Activated CD4-positive, alpha-beta memory T cell treated with anti-CD3 and anti-CD28 coated beads for 36 hours (primary cell): ENCODE data around the gene TMEM208. TPM values are rescaled to one million over a fixed set of nuclear protein-coding genes. Genes with fewer than 3 reads are reported as not detected.
A peak's percentile ranks its signal among the peaks of the same experiment; 100 is the strongest.

Experiments
- CTCF ChIA-PET: fragments of 350-600 bp; sonication (Branson Sonifier 250); formaldehyde crosslinking; loops from one replicate; lab custom pipeline; 2021; ENCODE audit warnings: antibody characterized with exemption, inconsistent platforms; lab: Charles Lee
- POLR2A ChIA-PET: fragments of 350-600 bp; sonication (Branson Sonifier 250); formaldehyde crosslinking; loops from one replicate; lab custom pipeline; 2021; ENCODE audit warnings: antibody characterized with exemption; lab: Charles Lee
- DNase-seq: peaks from one replicate; pipeline ENCODE4 v3.0.0-alpha.2; 2020
- H3K27ac Mint-ChIP-seq: one replicate; pipeline ENCODE4 v1.8.0; 2021; ENCODE audit warnings: mixed read lengths
- H3K27me3 Mint-ChIP-seq: one replicate; pipeline ENCODE4 v1.8.0; 2021; ENCODE audit warnings: mixed read lengths
- H3K36me3 Mint-ChIP-seq: one replicate; pipeline ENCODE4 v1.8.0; 2021; ENCODE audit warnings: mixed read lengths
- H3K4me1 Mint-ChIP-seq: one replicate; pipeline ENCODE4 v1.8.0; 2021; ENCODE audit warnings: low read depth, mixed read lengths
- H3K4me3 Mint-ChIP-seq: one replicate; pipeline ENCODE4 v1.8.0; 2021; ENCODE audit warnings: mild to moderate bottlenecking, mixed read lengths
- H3K9me3 Mint-ChIP-seq: one replicate; pipeline ENCODE4 v1.8.0; 2021; ENCODE audit warnings: mixed read lengths
- intact Hi-C: fragments of 100-400 bp; cut with micrococcal nuclease; formaldehyde crosslinking; loops from one replicate; pipeline ENCODE4 v1.15.1; 2023
- total RNA-seq, 2 experiments: library from RNA; stranded (reverse); gene quantifications; one replicate each; pipeline ENCODE4 v1.2.3, GENCODE V29; 2021

TMEM208 gene
- total RNA-seq, 2 experiments from 2014 or later, result 36.7 to 39.3 TPM

DNA sequence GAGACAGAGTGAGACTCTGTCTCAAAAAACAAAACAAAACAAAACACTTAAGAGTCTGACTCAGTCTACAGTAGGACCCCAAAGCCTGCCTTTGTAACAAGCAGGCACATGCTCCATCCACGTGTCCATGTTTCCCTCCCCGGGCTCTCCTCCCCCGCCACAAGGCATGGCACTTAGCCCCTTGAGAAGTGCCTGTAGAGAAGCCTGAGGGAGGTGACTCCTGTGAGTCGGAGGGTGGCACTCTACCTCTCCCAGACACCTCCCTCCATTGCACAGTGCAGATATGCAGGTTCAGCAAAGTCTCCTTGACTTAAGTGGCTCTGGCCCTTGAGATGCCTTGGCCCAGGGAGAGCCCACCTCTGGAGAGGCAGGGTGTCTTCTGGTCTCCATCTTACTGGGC is 13.6 kb downstream of the TMEM208 start:
- Mint-ChIP-seq H3K27me3 (no peaks in the 10 kb centered on the region), H3K4me3 (no peak overlapping the region), H3K4me1 (peaks cover 50% of the 10 kb centered on the region), H3K27ac (no peak overlapping the region), H3K36me3 (peaks cover 29% of the 10 kb centered on the region), H3K9me3 (no peaks in the 10 kb centered on the region)
- DNase-seq, result no peak
- intact Hi-C loops, result loop anchor here (10.0 kb wide), 1 partner anchor 424 kb away; the partner anchor contains the start of genes ACD, C16orf86, ENKD1 and PARD6A
- ChIA-PET POLR2A (no interaction called here), CTCF (interaction anchor here (1.3 kb wide), 1 partner anchor 13 kb away, joined by 3 read pairs; the partner anchor contains the start of gene TMEM208)

DNA sequence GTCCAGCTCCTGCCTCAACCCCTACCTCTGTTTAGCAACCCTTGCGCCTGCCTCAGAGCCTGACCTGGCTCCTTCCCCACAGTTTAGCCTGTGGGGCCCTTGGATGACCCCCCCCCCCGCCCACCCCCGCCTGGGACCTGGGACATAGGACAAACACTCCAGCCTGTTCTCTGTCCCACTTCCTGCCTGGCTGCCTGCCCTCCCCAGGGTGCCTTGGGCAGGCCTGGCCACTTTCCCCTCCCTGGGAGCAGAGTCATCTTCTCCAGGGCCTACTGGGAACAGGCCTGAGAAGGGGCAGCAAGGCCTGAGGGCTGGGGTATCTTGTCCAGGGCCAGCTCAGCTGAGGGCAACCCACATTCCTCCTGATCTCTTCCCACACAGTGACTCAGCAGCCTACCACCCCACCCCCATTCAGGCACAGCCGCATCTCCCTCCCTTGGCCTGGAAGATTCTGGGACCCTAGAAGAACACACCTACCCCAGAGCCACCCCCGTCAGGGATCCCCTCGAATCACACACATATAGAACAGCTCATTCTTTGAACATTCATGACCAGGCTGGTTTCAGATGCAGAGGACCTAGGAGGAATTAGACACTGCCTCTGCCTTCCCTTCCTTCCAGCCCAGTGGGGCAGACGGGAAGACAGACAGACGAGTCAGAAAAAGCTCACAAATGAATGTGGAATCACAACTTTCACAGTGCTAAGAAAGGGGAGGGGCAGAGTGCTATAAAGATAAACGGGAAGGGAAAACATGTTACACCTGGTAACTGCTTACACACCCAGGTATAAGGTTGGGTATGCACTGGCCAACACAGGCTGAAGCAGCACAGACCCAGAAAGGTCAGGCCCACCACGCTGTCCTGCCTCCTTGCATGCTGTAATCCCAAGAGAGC is 14.3 kb downstream of the TMEM208 start:
- DNase-seq, result no peak
- CTCF ChIA-PET, result interaction anchor here (1.3 kb wide), 1 partner anchor 14 kb away, joined by 3 read pairs; the partner anchor contains the start of gene TMEM208
- no peaks in the 10 kb centered on the region for H3K27me3 Mint-ChIP-seq
- H3K27ac Mint-ChIP-seq, result peak overlapping the region; percentile 67
- intact Hi-C loops, result loop anchor here (10.0 kb wide), 1 partner anchor 424 kb away; the partner anchor contains the start of genes ACD, C16orf86, ENKD1 and PARD6A
- H3K9me3 Mint-ChIP-seq, result no peaks in the 10 kb centered on the region
- peaks cover 22% of the 10 kb centered on the region for H3K36me3 Mint-ChIP-seq
- H3K4me3 Mint-ChIP-seq, result no peak overlapping the region
- peaks cover 48% of the 10 kb centered on the region for H3K4me1 Mint-ChIP-seq
- POLR2A ChIA-PET, result no interaction called here

DNA sequence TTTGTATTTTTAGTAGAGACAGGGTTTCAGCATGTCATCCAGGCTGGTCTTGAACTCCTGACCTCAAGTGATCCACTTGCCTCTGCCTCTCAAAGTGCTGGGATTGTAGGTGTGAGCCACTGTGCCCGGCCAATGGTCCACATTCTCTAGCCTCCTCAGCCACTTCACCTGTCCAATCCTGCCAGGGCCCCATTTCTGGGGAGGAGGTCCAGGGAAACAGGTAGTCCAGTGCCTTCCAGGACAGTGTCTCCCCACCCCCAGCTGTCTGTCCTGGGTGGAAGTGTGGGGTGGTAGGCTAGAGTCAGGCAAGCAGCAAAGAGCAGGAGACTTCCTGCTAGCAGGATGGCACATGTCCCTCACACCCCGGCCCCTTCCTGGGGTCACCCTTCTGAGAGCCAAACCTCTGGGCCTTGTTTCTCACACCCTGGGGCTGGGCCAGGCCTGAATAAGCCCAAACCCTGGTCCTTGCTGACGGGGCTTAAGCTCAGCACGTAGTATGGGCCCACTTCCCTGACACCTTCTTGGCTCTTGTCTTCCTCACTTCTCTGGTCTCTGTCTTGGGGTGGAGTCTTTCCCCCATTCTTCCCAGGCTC is 15.3 kb downstream of the TMEM208 start:
- H3K4me3 Mint-ChIP-seq, result no peak overlapping the region
- peaks cover 15% of the 10 kb centered on the region for H3K36me3 Mint-ChIP-seq
- intact Hi-C loops, result loop anchor here (10.0 kb wide), 1 partner anchor 423 kb away; the partner anchor contains the start of genes ACD, C16orf86, ENKD1 and PARD6A
- no peaks in the 10 kb centered on the region for H3K9me3 Mint-ChIP-seq
- peak overlapping the region; percentile 21 for H3K27ac Mint-ChIP-seq
- DNase-seq, result no peak
- no peaks in the 10 kb centered on the region for H3K27me3 Mint-ChIP-seq
- ChIA-PET POLR2A (no interaction called here), CTCF (interaction anchor here (1.1 to 2.3 kb wide), 3 partner anchors 18 to 157 kb away, joined by 4 to 9 read pairs (median 4); partner anchors contain the start of gene ELMO3)
- peaks cover 46% of the 10 kb centered on the region for H3K4me1 Mint-ChIP-seq

DNA sequence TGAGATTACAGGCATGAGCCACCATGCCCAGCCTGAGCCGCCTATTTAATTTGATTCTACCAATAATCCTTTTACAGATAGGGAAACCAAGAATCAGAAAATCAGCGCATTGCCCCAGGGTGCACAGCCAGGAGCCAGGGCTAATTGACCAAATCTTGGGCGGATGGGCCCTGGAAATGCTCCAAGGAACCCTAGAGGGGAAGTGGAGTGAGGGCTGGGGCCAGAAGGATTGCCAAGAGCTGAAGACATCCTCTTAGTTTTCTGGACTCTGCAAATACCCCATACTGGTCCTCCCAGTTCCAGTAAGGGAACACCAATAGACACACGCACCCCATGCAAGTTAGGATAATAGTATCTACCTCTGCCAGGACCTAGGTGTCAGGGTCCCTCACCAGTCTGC is 16.6 kb downstream of the TMEM208 start:
- Mint-ChIP-seq H3K36me3 (peaks cover 9% of the 10 kb centered on the region), H3K9me3 (no peaks in the 10 kb centered on the region), H3K4me1 (peaks cover 54% of the 10 kb centered on the region), H3K27ac (peak overlapping the region; percentile 94), H3K27me3 (no peaks in the 10 kb centered on the region), H3K4me3 (no peak overlapping the region)
- DNase-seq, result no peak
- CTCF ChIA-PET, result interaction anchor here (1.3 to 2.3 kb wide), 5 partner anchors 17 to 156 kb away, joined by 4 to 15 read pairs (median 7); partner anchors contain the start of genes ELMO3 and TMEM208
- intact Hi-C loops, result loop anchor here (10.0 kb wide), 1 partner anchor 421 kb away; the partner anchor contains the start of genes ACD, C16orf86, ENKD1 and PARD6A
- POLR2A ChIA-PET, result interaction anchor here (0.5 to 5.0 kb wide), 4 partner anchors 7 to 29 kb away, joined by 3 to 37 read pairs (median 7); partner anchors contain the start of gene TMEM208

DNA sequence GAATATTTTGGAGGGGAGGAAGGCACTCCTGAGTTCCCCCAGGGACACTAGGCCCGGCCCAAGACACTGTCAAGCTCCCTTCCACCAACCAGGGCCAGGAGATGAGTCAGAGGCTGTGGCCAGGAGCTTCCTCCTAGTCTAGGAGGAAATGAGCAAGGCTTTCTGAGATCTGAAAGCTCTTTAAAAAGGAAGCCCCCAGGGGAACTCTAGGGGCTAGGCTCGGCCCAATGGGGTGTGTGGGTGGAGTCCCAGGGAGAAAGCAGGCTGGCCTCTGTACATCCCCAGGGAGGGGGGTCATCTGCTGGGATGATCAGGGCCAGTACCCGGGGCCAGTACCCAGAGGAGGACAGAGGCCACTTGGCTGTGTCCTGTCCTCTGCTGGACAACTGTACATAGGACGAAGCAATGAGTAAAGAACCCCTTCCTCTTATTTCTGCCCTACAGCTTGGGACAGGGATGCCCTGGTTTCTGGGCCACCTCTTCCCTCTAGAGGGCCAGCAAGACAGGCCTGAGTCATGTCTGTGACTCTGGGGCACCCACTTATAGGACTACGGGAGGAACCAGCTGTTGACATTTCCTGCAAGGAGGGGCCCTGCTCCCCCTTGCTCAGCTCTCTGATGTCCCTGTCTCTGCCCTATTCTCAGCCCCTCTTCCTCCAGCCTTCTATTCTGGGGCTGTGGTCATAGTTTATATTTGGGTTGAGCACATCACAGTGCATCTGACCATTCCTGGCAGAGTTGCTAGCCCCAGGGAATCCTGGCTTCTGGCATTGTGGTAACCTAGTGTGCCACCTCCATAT is 17.7 kb downstream of the TMEM208 start:
- DNase-seq, result peak; percentile 92
- H3K9me3 Mint-ChIP-seq, result no peaks in the 10 kb centered on the region
- peaks cover 5% of the 10 kb centered on the region for H3K36me3 Mint-ChIP-seq
- H3K27me3 Mint-ChIP-seq, result peaks cover under 1% of the 10 kb centered on the region
- intact Hi-C loops, result loop anchor here (1.0 to 10.0 kb wide), 4 partner anchors 8 to 420 kb away; partner anchors contain the start of genes ACD, ATP6V0D1, C16orf86 and ENKD1
- H3K4me3 Mint-ChIP-seq, result peak overlapping the region; percentile 90
- ChIA-PET POLR2A (interaction anchor here (0.7 to 5.0 kb wide), 11 partner anchors 9 to 259 kb away, joined by 3 to 37 read pairs (median 3); partner anchors contain the start of genes E2F4, PLEKHG4 and TMEM208), CTCF (interaction anchor here (0.6 to 2.3 kb wide), 16 partner anchors 9 to 237 kb away, joined by 3 to 15 read pairs (median 4); partner anchors contain the start of genes ATP6V0D1, E2F4, ELMO3 and NOL3)
- peaks cover 57% of the 10 kb centered on the region for H3K4me1 Mint-ChIP-seq
- H3K27ac Mint-ChIP-seq, result peak overlapping the region; percentile 94

DNA sequence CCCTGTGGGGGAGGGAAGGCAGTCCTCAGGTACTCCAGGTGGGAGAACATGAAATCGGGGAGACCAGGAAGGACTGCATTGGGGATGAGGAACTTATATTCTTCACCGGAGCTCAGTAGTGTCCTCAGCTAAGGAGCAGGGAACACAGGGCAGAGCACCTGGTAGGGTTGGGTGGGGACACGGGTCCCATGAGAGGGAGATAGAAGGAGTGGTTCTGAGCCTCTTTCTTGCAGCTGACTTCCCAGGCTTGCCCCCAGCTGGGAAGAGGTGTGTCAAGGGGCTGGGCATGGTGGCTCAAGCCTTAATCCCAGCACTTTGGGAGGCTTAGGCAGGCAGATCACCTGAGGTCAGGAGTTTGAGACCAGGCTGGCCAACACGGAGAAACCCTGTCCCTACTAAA is 18.3 kb downstream of the TMEM208 start:
- Mint-ChIP-seq H3K36me3 (peaks cover 4% of the 10 kb centered on the region), H3K27ac (peak overlapping the region; percentile 94), H3K9me3 (no peaks in the 10 kb centered on the region), H3K27me3 (peaks cover 1% of the 10 kb centered on the region), H3K4me3 (peak overlapping the region; percentile 90), H3K4me1 (peaks cover 58% of the 10 kb centered on the region)
- CTCF ChIA-PET, result interaction anchor here (0.6 to 1.9 kb wide), 9 partner anchors 9 to 236 kb away, joined by 3 to 15 read pairs (median 4); partner anchors contain the start of genes ATP6V0D1, E2F4, PLEKHG4 and TMEM208
- POLR2A ChIA-PET, result interaction anchor here (1.0 to 5.0 kb wide), 5 partner anchors 9 to 53 kb away, joined by 3 to 37 read pairs (median 9); partner anchors contain the start of genes E2F4, PLEKHG4 and TMEM208
- intact Hi-C loops, result loop anchor here (10.0 kb wide), 1 partner anchor 420 kb away; the partner anchor contains the start of genes ACD, C16orf86, ENKD1 and PARD6A
- DNase-seq, result no peak

DNA sequence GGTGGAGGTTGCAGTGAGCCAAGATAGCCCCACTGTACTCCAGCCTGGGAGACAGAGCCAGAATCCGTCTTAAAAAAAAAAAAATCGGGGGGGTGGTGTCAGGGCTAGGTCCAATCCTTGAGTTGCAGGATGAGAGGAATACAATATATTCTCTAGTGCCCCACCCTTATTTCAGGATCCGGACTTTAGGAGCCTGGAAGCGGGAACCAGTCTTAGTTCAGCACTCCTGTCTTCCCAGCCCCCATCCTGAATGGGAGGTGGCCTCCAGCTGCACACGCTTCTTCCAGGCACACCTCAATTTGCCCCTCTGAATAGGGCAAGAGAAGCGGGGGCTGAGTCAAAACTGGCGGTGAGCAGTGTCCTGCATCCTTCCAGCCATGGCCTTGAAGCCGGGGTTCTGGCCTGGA is 18.7 kb downstream of the TMEM208 start:
- Mint-ChIP-seq H3K36me3 (peaks cover 4% of the 10 kb centered on the region), H3K9me3 (no peaks in the 10 kb centered on the region), H3K27ac (peak overlapping the region; percentile 94), H3K4me1 (peaks cover 56% of the 10 kb centered on the region), H3K27me3 (peaks cover 1% of the 10 kb centered on the region), H3K4me3 (peak overlapping the region; percentile 90)
- intact Hi-C loops, result loop anchor here (2.0 to 10.0 kb wide), 4 partner anchors 33 to 419 kb away; partner anchors contain the start of genes ACD, C16orf86, ENKD1 and FBXL8
- DNase-seq, result no peak
- POLR2A ChIA-PET, result interaction anchor here (1.0 to 5.0 kb wide), 4 partner anchors 10 to 33 kb away, joined by 3 to 37 read pairs (median 10); partner anchors contain the start of genes PLEKHG4 and TMEM208
- CTCF ChIA-PET, result interaction anchor here (0.7 to 2.0 kb wide), 5 partner anchors 8 to 236 kb away, joined by 4 to 7 read pairs (median 5); partner anchors contain the start of genes ATP6V0D1, PLEKHG4 and TPPP3

DNA sequence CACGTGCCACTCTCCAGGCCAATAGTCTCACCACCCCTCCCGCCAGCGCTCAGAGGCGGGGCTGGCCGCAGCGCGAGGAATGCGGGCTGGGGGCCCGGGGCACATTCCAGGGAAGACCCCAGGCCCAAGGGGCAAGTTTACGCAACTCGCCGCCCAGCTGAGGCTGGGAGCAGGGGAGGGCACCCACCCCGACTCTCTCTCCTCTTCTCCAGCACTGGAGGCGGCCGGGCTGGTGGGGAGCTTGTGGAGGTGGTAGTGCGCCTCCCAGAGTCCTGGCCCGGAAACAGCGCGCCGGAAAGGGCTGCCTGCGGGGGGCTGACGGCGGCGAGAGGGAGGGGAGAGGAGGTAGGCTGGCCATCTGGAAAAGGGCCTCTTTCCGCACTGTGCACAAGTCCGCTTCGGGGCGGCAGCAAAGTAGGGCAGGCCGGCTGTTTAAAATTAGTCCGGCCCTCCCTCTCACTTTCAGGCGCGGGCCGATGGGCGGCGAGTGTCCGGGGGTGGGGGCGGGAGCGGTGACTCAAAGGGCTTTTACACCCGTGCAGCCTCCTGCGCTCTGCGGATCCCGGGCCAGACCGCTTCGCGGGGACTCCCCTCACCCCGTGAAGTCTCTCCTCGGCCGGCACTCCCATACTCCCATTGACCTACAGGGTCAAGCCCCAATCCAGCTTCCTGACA is 19.3 kb downstream of the TMEM208 start:
- peak overlapping the region; percentile 90 for H3K4me3 Mint-ChIP-seq
- H3K27ac Mint-ChIP-seq, result peak overlapping the region; percentile 86
- peaks cover 4% of the 10 kb centered on the region for H3K36me3 Mint-ChIP-seq
- intact Hi-C loops, result loop anchor here (2.0 to 10.0 kb wide), 4 partner anchors 33 to 419 kb away; partner anchors contain the start of genes ACD, C16orf86, ENKD1 and FBXL8
- ChIA-PET POLR2A (interaction anchor here (1.1 to 5.0 kb wide), 3 partner anchors 19 to 317 kb away, joined by 3 to 37 read pairs (median 3); partner anchors contain the start of genes ATP6V0D1 and TMEM208), CTCF (interaction anchor here (1.0 to 2.0 kb wide), 2 partner anchors 9 to 147 kb away, joined by 4 to 7 read pairs; partner anchors contain the start of gene TPPP3)
- DNase-seq, result peak; percentile 76
- H3K9me3 Mint-ChIP-seq, result no peaks in the 10 kb centered on the region
- peaks cover 52% of the 10 kb centered on the region for H3K4me1 Mint-ChIP-seq
- H3K27me3 Mint-ChIP-seq, result peaks cover 1% of the 10 kb centered on the region

DNA sequence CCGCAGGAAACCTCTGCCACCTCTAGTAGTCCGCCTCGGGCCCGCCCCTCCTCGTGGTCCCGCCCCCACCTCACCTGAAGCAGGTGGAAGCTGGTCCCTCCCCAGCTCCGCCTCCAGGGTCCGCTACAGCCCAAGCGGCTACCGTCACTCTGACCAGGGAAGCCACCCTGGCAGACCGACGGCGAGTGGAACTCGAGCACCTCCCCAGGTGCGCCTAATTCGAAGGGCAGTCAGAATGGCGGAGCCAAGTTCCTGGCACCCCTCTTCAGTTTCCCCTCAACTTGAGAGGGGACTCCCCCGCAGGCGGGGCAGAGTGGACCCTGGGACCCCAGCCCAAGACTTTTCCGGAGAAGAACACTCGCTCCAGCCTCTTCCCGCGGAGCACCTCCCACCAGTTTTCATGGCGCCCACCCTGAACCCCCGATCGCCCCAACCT is 19.8 kb downstream of the TMEM208 start:
- ChIA-PET POLR2A (interaction anchor here (0.8 to 5.0 kb wide), 6 partner anchors 10 to 316 kb away, joined by 3 to 37 read pairs (median 3); partner anchors contain the start of genes ATP6V0D1, E2F4, MATCAP1 and TMEM208), CTCF (interaction anchor here (1.0 to 2.0 kb wide), 5 partner anchors 9 to 147 kb away, joined by 4 to 10 read pairs (median 7); partner anchors contain the start of genes TMEM208 and TPPP3)
- Mint-ChIP-seq H3K27ac (peak overlapping the region; percentile 86), H3K9me3 (no peaks in the 10 kb centered on the region), H3K4me1 (peaks cover 47% of the 10 kb centered on the region), H3K4me3 (peak overlapping the region; percentile 90), H3K27me3 (peaks cover 1% of the 10 kb centered on the region), H3K36me3 (peaks cover 4% of the 10 kb centered on the region)
- DNase-seq, result no peak
- intact Hi-C loops, result loop anchor here (1.0 to 10.0 kb wide), 6 partner anchors 19 to 418 kb away; partner anchors contain the start of genes ACD, C16orf86, CTCF and ENKD1
